SU-DHL-6 (cell line): ENCODE measurements around the gene CDH23.

Source experiments
- H2AFZ ChIP-seq: fragments of 200-600 bp; sonication (generic); 2 replicates; pipeline ENCODE4 v1.6.1; 2014; ENCODE audit warnings: low read depth, mild to moderate bottlenecking, moderate library complexity, mixed read lengths, antibody characterized with exemption, low read length; ENCODE audit not compliant: severe bottlenecking
- H3F3A ChIP-seq: fragments of 200-600 bp; shearing (Covaris generic); 2 replicates; pipeline ENCODE4 v1.6.0; 2016; ENCODE audit warnings: antibody characterized with exemption, mild to moderate bottlenecking; ENCODE audit not compliant: insufficient read depth
- H3K27ac ChIP-seq: fragments of 200-600 bp; sonication (generic); 2 replicates; pipeline ENCODE4 v1.5.1; 2016; ENCODE audit warnings: low read depth, mild to moderate bottlenecking, low read length, moderate library complexity, mixed read lengths
- H3K27me3 ChIP-seq: fragments of 200-600 bp; sonication (generic), shearing (Covaris generic); 2 replicates; pipeline ENCODE4 v1.6.0; 2014; ENCODE audit warnings: mild to moderate bottlenecking, low read length
- H3K36me3 ChIP-seq: fragments of 200-600 bp; sonication (generic); 2 replicates; pipeline ENCODE4 v1.6.1; 2014; ENCODE audit warnings: mild to moderate bottlenecking, low read length, mixed read lengths
- H3K4me2 ChIP-seq: fragments of 300-600, 200-600 bp; shearing (Covaris generic), sonication (generic); 2 replicates; pipeline ENCODE4 v1.6.0; 2014; ENCODE audit warnings: low read length, low read depth, mild to moderate bottlenecking; ENCODE audit not compliant: poor library complexity, severe bottlenecking
- H3K4me3 ChIP-seq: fragments of 200-600 bp; sonication (generic); 2 replicates; pipeline ENCODE4 v1.5.1; 2014; ENCODE audit warnings: antibody characterized with exemption, low read length, mild to moderate bottlenecking, mixed read lengths; ENCODE audit not compliant: insufficient read depth, poor library complexity, severe bottlenecking
- H3K79me2 ChIP-seq: fragments of 200-600 bp; sonication (generic); 2 replicates; pipeline ENCODE4 v1.6.1; 2014; ENCODE audit warnings: mild to moderate bottlenecking, low read length, moderate library complexity; ENCODE audit not compliant: insufficient read depth
- H3K9ac ChIP-seq: fragments of 200-600 bp; sonication (generic); 2 replicates; pipeline ENCODE4 v1.7.0; 2014; ENCODE audit warnings: mild to moderate bottlenecking, low read length
- H3K9me2 ChIP-seq: fragments of 200-600 bp; sonication (generic); replicated peaks from 2 replicates; pipeline ENCODE4 v1.6.1; 2014; ENCODE audit warnings: low read length; ENCODE audit not compliant: insufficient read depth
- H3K9me3 ChIP-seq: fragments of 200-600 bp; sonication (generic); 2 replicates; pipeline ENCODE4 v1.6.1; 2014; ENCODE audit warnings: low read length, mixed read lengths; ENCODE audit not compliant: insufficient read depth
- H4K20me1 ChIP-seq: fragments of 200-600 bp; sonication (generic); 2 replicates; pipeline ENCODE4 v1.6.1; 2014; ENCODE audit warnings: low read depth, mild to moderate bottlenecking, antibody characterized with exemption, low read length, moderate library complexity, mixed read lengths
- EZH2phosphoT487 ChIP-seq: fragments of 200-600 bp; sonication (generic), shearing (Covaris generic); conservative IDR thresholded peaks from 2 replicates; pipeline ENCODE4 v1.6.1; 2018; ENCODE audit warnings: mild to moderate bottlenecking, antibody characterized with exemption, low read length, moderate library complexity, mixed read lengths
- TF ChIP-seq, protein P1 (sequence below): fragments of 200-600 bp; sonication (generic); IDR thresholded peaks from one replicate; pipeline ENCODE4 v1.5.1; 2017; ENCODE audit warnings: antibody characterized with exemption, mild to moderate bottlenecking, low read length, moderate library complexity; ENCODE audit not compliant: insufficient read depth, poor library complexity, severe bottlenecking

Gene CDH23

DNA sequence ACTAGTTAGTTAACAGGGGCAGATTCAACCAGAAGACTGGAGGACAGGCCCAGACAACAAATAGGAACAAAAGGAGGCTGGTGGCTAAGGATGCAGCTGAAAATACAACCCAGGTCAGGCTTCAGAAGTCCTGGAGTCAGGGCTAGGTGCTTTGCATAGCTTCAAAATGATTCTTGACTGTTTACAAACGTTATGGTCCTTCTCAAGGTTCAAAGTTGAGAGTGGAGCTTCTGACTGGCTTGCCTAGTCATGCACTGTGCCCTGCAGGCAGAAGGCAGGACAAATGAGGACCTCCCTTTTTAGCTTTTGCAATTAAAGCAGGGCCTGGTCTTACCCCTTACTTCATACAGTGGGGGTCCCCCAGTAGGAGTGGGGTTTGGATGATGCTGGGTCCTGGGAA is 4.4 kb upstream of the CDH23 start:
- Histone ChIP-seq H3K79me2 (no peaks in the 10 kb centered on the region), H3K4me3 (no peak overlapping the region), H3K9me3 (no peaks in the 10 kb centered on the region), H2AFZ (no peak overlapping the region), H4K20me1 (no peaks in the 10 kb centered on the region), H3F3A (no peaks in the 10 kb centered on the region), H3K27ac (no peak overlapping the region), H3K9ac (no peak overlapping the region), H3K9me2 (no peaks in the 10 kb centered on the region), H3K4me2 (no peak overlapping the region), H3K36me3 (no peaks in the 10 kb centered on the region), H3K27me3 (no peaks in the 10 kb centered on the region; the same call in 1 of the 2 replicates)
- TF ChIP-seq, protein P1, sequence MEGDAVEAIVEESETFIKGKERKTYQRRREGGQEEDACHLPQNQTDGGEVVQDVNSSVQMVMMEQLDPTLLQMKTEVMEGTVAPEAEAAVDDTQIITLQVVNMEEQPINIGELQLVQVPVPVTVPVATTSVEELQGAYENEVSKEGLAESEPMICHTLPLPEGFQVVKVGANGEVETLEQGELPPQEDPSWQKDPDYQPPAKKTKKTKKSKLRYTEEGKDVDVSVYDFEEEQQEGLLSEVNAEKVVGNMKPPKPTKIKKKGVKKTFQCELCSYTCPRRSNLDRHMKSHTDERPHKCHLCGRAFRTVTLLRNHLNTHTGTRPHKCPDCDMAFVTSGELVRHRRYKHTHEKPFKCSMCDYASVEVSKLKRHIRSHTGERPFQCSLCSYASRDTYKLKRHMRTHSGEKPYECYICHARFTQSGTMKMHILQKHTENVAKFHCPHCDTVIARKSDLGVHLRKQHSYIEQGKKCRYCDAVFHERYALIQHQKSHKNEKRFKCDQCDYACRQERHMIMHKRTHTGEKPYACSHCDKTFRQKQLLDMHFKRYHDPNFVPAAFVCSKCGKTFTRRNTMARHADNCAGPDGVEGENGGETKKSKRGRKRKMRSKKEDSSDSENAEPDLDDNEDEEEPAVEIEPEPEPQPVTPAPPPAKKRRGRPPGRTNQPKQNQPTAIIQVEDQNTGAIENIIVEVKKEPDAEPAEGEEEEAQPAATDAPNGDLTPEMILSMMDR: no peak
- no peak for TF ChIP-seq EZH2phosphoT487

DNA sequence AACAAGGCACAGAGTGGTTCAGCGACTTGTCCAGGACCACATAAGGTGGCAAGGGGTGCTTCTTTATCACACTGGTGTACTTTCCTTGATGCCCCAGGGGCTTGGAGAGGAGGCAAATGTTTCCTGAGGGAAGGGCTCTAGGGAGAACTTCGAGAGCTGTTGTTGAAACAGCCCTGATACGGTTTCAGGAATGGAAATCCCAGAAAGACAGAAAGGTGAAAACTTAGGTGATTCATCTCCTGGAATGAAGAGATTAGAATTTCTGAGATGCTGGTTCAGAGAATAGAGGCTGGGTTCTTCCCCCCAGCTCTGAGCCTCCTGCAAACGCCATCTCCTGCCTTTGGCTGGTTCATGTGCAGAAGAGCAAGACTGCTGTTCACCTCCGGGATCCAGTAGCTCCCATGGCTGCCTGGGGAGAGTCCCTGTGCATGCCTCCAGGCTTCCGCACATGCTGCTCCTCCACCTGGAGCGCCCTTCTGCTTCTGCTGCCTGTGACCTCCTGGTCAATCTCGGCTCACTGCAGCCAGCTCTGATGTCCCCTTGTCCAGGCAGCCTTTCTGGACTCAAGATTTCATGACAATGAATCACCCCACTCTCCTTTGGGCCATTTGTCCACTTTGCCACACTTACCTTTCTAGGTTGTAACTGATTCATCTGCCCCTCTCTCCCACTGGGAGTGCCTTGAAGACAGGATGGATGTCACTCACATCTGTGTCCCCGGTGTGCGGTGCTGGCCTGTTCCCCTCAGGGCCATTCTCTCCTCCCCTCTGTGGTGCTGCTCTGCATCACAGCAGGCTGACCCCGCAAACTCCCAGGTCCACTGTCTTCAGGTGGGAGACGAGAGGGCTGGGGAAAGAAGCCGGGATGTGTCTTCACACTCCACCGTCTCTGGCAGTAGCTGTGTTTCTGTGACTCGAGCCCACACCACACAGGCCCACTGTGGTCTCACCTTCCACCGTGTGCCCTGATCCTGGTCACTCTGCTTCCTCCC is 3.6 kb upstream of the CDH23 start:
- H3K36me3 ChIP-seq: no peaks in the 10 kb centered on the region
- no peaks in the 10 kb centered on the region; the same call in 1 of the 2 replicates for H3K27me3 ChIP-seq
- H3K27ac ChIP-seq: no peak overlapping the region
- TF ChIP-seq, protein P1: no peak
- TF ChIP-seq EZH2phosphoT487: no peak
- no peaks in the 10 kb centered on the region for H3F3A ChIP-seq
- no peak overlapping the region for H3K9ac ChIP-seq
- H3K79me2 ChIP-seq: no peaks in the 10 kb centered on the region
- H3K4me2 ChIP-seq: no peak overlapping the region
- no peak overlapping the region for H2AFZ ChIP-seq
- no peaks in the 10 kb centered on the region for H4K20me1 ChIP-seq
- no peak overlapping the region for H3K4me3 ChIP-seq
- H3K9me2 ChIP-seq: no peaks in the 10 kb centered on the region
- H3K9me3 ChIP-seq: no peaks in the 10 kb centered on the region

DNA sequence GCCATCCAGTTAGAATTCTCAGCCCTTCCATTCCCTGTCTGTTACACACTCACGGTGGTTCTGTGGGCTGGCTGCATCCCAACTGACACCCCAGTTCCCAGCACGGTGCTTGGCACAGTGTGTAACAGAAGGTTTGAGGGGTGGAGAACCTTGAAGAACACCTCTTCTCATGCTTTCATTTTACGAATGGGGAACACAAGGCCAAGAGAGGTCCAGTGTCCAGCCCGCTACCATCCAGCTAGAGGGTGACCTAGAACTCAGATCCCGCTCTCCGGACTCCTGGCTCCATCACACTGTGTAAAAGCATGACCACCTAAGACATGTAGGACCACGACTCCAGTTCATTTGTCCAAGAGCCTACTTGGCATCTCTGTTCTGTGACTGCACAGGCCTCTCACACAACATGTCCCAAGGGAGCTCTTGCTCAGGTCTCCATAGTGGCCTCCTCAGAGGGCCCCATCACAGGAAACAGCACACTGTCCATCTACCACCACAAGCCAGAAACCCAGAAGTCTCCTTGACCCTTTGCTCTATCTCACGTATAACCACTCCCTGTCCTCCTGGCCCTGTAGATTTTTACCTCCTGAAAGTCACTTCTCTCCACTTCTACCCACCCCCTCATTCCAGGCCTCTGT is 2.8 kb upstream of the CDH23 start:
- no peak overlapping the region for H3K4me2 ChIP-seq
- H3K9me3 ChIP-seq: no peaks in the 10 kb centered on the region
- H3K9me2 ChIP-seq: no peaks in the 10 kb centered on the region
- no peaks in the 10 kb centered on the region for H3K79me2 ChIP-seq
- no peak overlapping the region for H2AFZ ChIP-seq
- H4K20me1 ChIP-seq: no peaks in the 10 kb centered on the region
- no peak overlapping the region for H3K9ac ChIP-seq
- H3K27ac ChIP-seq: no peak overlapping the region
- no peaks in the 10 kb centered on the region for H3K36me3 ChIP-seq
- H3F3A ChIP-seq: no peaks in the 10 kb centered on the region
- H3K27me3 ChIP-seq: no peaks in the 10 kb centered on the region; the same call in 1 of the 2 replicates
- no peak for TF ChIP-seq EZH2phosphoT487
- TF ChIP-seq, protein P1: no peak
- H3K4me3 ChIP-seq: no peak overlapping the region
